ENCODE measurements around the gene PLXND1.

DNA sequence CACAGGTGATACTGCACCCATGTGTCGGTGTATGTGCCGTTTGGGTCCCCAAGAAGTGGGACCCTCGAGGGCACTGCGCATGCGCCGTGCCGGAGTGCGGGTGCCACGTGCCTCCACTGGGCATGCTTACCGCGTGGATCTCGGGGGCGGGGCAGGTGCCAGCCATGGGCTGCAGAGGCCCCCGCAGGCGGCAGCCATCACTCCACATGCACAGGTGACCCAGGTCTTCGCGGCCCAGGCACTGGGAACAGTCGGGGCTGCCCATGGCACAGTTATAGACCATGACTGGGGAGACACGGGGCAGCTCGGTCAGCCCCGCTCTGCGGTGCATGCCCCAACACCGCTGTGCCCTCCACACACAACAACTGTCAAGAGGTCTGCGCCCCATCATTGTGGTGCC, 32.3 kb downstream of the PLXND1 start:
- TF ChIP-seq CTCF (conservative IDR thresholded peaks at IDR 0.05; ENCODE audit: low read length) = no peak
- no peak for TF ChIP-seq EZH2phosphoT487 (IDR thresholded peaks at IDR 0.05; ENCODE audit: borderline replicate concordance)
